ENCODE results near the gene KIFAP3.

- TF ChIP-seq SRF (IDR thresholded peaks at IDR 0.05; ENCODE audit: low read depth, low read length) (no peak), POLR2A (IDR thresholded peaks at IDR 0.05; ENCODE audit: control extremely low read depth in 1 of 2, low read depth in 2 of 2, low read length in 2 of 2) (no peak), CTCF (IDR thresholded peaks at IDR 0.05; ENCODE audit: control extremely low read depth in 1 of 3, insufficient read depth in 1 of 3, low read depth in 1 of 3, low read length in 3 of 3) (no peak), GABPA (IDR thresholded peaks at IDR 0.05; ENCODE audit: borderline replicate concordance, insufficient read depth, low read length) (no peak), RXRA (IDR thresholded peaks at IDR 0.05; ENCODE audit: insufficient read depth, low read depth, low read length) (no peak), ASH2L (IDR thresholded peaks at IDR 0.05; ENCODE audit: low read length) (no peak), SUZ12 (IDR thresholded peaks at IDR 0.05; ENCODE audit: low read length) (no peak), SIN3A (conservative IDR thresholded peaks at IDR 0.05 in 1 of 2, IDR thresholded peaks at IDR 0.05 in 1 of 2; ENCODE audit: low read depth in 1 of 2, low read length in 2 of 2) (no peak)
Measured at GRCh38 chr1:170041423-170042192, 32.9 kb downstream of the KIFAP3 start.

All from H1 (cell line).